Measurements from ENCODE around the gene MARCHF3. TPM values are rescaled to one million over a fixed set of nuclear protein-coding genes. Genes with fewer than 3 reads are reported as not detected.
"Not testable (repeated sequence)": the region's sequence is repeated elsewhere in the genome, so short reads cannot be mapped to it uniquely, and the experiment has no call there.

The MARCHF3 gene
- total and polyA plus RNA-seq, 5 experiments from 2014 or later = 3.4 to 12.7 (median 9.3) TPM

GRCh38 chr5:127063257-127063913 lies 33.0 kb upstream of the MARCHF3 start:
- Mint-ChIP-seq H3K27me3 (no peaks in the 10 kb centered on the region), H3K4me1 (peaks cover 0 to 6% (median 3%) of the 10 kb centered on the region in 4 donors), H3K27ac (no peak overlapping the region), H3K36me3 (peaks cover 0 to 19% (median 15%) of the 10 kb centered on the region in 3 donors), H3K4me3 (no peak overlapping the region), H3K9me3 (peaks cover 0 to 2% (median 0%) of the 10 kb centered on the region in 9 donors)
- ATAC-seq (no peak), DNase-seq (no peak)
- POLR2A ChIA-PET = no interaction called here

- peaks cover 0 to 2% (median 0%) of the 10 kb centered on the region in 9 donors for H3K9me3 Mint-ChIP-seq
- H3K27me3 Mint-ChIP-seq = no peaks in the 10 kb centered on the region
- ATAC-seq (no peak), DNase-seq (no peak)
- H3K4me3 Mint-ChIP-seq = no peak overlapping the region
- peaks cover 0 to 26% (median 23%) of the 10 kb centered on the region in 3 donors for H3K36me3 Mint-ChIP-seq
- POLR2A ChIA-PET = no interaction called here
- H3K4me1 Mint-ChIP-seq = peaks cover 0 to 6% (median 2%) of the 10 kb centered on the region in 4 donors
- H3K27ac Mint-ChIP-seq = no peak overlapping the region
These were observed 31.6 kb upstream of the MARCHF3 start for GRCh38 chr5:127061956-127062355.

- H3K27ac Mint-ChIP-seq = no peak overlapping the region
- POLR2A ChIA-PET = no interaction called here
- no peak overlapping the region for H3K4me3 Mint-ChIP-seq
- peaks cover 0 to 2% (median 0%) of the 10 kb centered on the region in 9 donors for H3K9me3 Mint-ChIP-seq
- peaks cover 0 to 6% (median 2%) of the 10 kb centered on the region in 4 donors for H3K4me1 Mint-ChIP-seq
- peaks cover 0 to 28% (median 26%) of the 10 kb centered on the region in 3 donors for H3K36me3 Mint-ChIP-seq
- DNase-seq (no peak), ATAC-seq (no peak)
- no peaks in the 10 kb centered on the region for H3K27me3 Mint-ChIP-seq
These were observed 31.2 kb upstream of the MARCHF3 start for GRCh38 chr5:127061537-127061936.

- peaks cover 8 to 37% (median 36%) of the 10 kb centered on the region in 3 donors for H3K36me3 Mint-ChIP-seq
- H3K4me3 Mint-ChIP-seq = no peak overlapping the region
- ATAC-seq (no peak), DNase-seq (no peak)
- no peaks in the 10 kb centered on the region for H3K27me3 Mint-ChIP-seq
- no peak overlapping the region for H3K27ac Mint-ChIP-seq
- POLR2A ChIA-PET = no interaction called here
- peaks cover 0 to 7% (median 0%) of the 10 kb centered on the region in 9 donors for H3K9me3 Mint-ChIP-seq
- peaks cover 0 to 6% (median 2%) of the 10 kb centered on the region in 4 donors for H3K4me1 Mint-ChIP-seq
These were observed 30.2 kb upstream of the MARCHF3 start for GRCh38 chr5:127060470-127060985.

GRCh38 chr5:127056896-127057295 lies 26.5 kb upstream of the MARCHF3 start:
- H3K9me3 Mint-ChIP-seq = peaks cover 0 to 7% (median 0%) of the 10 kb centered on the region in 9 donors
- H3K27me3 Mint-ChIP-seq = no peaks in the 10 kb centered on the region
- peaks cover 14 to 57% (median 56%) of the 10 kb centered on the region in 3 donors for H3K36me3 Mint-ChIP-seq
- no peak overlapping the region for H3K4me3 Mint-ChIP-seq
- H3K4me1 Mint-ChIP-seq = peaks cover 0 to 6% (median 2%) of the 10 kb centered on the region in 4 donors
- H3K27ac Mint-ChIP-seq = no peak overlapping the region
- no peak for ATAC-seq
- POLR2A ChIA-PET = no interaction called here
- DNase-seq = no peak

GRCh38 chr5:127055880-127056653 lies 25.7 kb upstream of the MARCHF3 start:
- peaks cover 14 to 63% (median 59%) of the 10 kb centered on the region in 3 donors for H3K36me3 Mint-ChIP-seq
- peak overlapping the region in 2 of 10 donors; percentile 28 to 84 for H3K27ac Mint-ChIP-seq
- ATAC-seq (no peak), DNase-seq (no peak)
- no peak overlapping the region for H3K4me3 Mint-ChIP-seq
- H3K9me3 Mint-ChIP-seq = peaks cover 0 to 7% (median 0%) of the 10 kb centered on the region in 9 donors
- H3K4me1 Mint-ChIP-seq = peaks cover 0 to 6% (median 2%) of the 10 kb centered on the region in 4 donors
- no peaks in the 10 kb centered on the region for H3K27me3 Mint-ChIP-seq
- POLR2A ChIA-PET = no interaction called here

GRCh38 chr5:127053551-127053950 lies 23.2 kb upstream of the MARCHF3 start:
- ATAC-seq, H3K9me3 Mint-ChIP-seq, H3K4me3 Mint-ChIP-seq, DNase-seq, POLR2A ChIA-PET, H3K27me3 Mint-ChIP-seq, H3K27ac Mint-ChIP-seq, H3K4me1 Mint-ChIP-seq: not testable (repeated sequence)
- H3K36me3 Mint-ChIP-seq = peaks cover 14 to 58% (median 52%) of the 10 kb centered on the region in 3 donors

- POLR2A ChIA-PET = no interaction called here
- Mint-ChIP-seq H3K27ac (no peak overlapping the region), H3K4me3 (no peak overlapping the region), H3K4me1 (no peaks in the 10 kb centered on the region), H3K27me3 (no peaks in the 10 kb centered on the region), H3K9me3 (peaks cover 0 to 7% (median 0%) of the 10 kb centered on the region in 9 donors), H3K36me3 (peaks cover 14 to 55% (median 48%) of the 10 kb centered on the region in 3 donors)
- ATAC-seq = no peak
- no peak for DNase-seq
These were observed 22.7 kb upstream of the MARCHF3 start for GRCh38 chr5:127053049-127053448.

GRCh38 chr5:127051591-127051990 lies 21.2 kb upstream of the MARCHF3 start:
- no peaks in the 10 kb centered on the region for H3K27me3 Mint-ChIP-seq
- H3K9me3 Mint-ChIP-seq = peaks cover 0 to 7% (median 0%) of the 10 kb centered on the region in 9 donors
- ATAC-seq (no peak), DNase-seq (no peak)
- H3K36me3 Mint-ChIP-seq = peaks cover 14 to 44% (median 40%) of the 10 kb centered on the region in 3 donors
- no peak overlapping the region for H3K27ac Mint-ChIP-seq
- POLR2A ChIA-PET = no interaction called here
- no peaks in the 10 kb centered on the region for H3K4me1 Mint-ChIP-seq
- no peak overlapping the region for H3K4me3 Mint-ChIP-seq

- peaks cover 0 to 7% (median 5%) of the 10 kb centered on the region in 3 donors for H3K36me3 Mint-ChIP-seq
- POLR2A ChIA-PET = interaction anchor here (0.6 to 1.0 kb wide), 2 partner anchors 109 to 193 kb away, joined by 4 read pairs; no protein-coding TSS in a partner anchor
- no peak for DNase-seq
- no peak overlapping the region for H3K27ac Mint-ChIP-seq
- no peak for ATAC-seq
- no peaks in the 10 kb centered on the region for H3K9me3 Mint-ChIP-seq
- no peak overlapping the region for H3K4me3 Mint-ChIP-seq
- no peaks in the 10 kb centered on the region for H3K4me1 Mint-ChIP-seq
- no peaks in the 10 kb centered on the region for H3K27me3 Mint-ChIP-seq
These were observed 16.1 kb upstream of the MARCHF3 start for GRCh38 chr5:127046343-127047072.

- ATAC-seq (no peak), DNase-seq (no peak)
- no peak overlapping the region for H3K27ac Mint-ChIP-seq
- no peaks in the 10 kb centered on the region for H3K27me3 Mint-ChIP-seq
- H3K36me3 Mint-ChIP-seq = peaks cover 0 to 3% (median 0%) of the 10 kb centered on the region in 3 donors
- no peak overlapping the region for H3K4me3 Mint-ChIP-seq
- no peaks in the 10 kb centered on the region for H3K9me3 Mint-ChIP-seq
- POLR2A ChIA-PET = no interaction called here
- H3K4me1 Mint-ChIP-seq = no peaks in the 10 kb centered on the region
These were observed 12.2 kb upstream of the MARCHF3 start for GRCh38 chr5:127042593-127042992.

GRCh38 chr5:127041571-127041970 lies 11.2 kb upstream of the MARCHF3 start:
- H3K9me3 Mint-ChIP-seq = no peaks in the 10 kb centered on the region
- ATAC-seq (no peak), DNase-seq (no peak)
- no peaks in the 10 kb centered on the region for H3K27me3 Mint-ChIP-seq
- no peak overlapping the region for H3K4me3 Mint-ChIP-seq
- peaks cover 0 to 3% (median 0%) of the 10 kb centered on the region in 3 donors for H3K36me3 Mint-ChIP-seq
- H3K4me1 Mint-ChIP-seq = no peaks in the 10 kb centered on the region
- peak overlapping the region in 1 of 10 donors; percentile 28 for H3K27ac Mint-ChIP-seq
- POLR2A ChIA-PET = no interaction called here

All from naive thymus-derived CD8-positive, alpha-beta T cell (primary cell).